HK-2 (cell line): ENCODE data around the gene ARHGAP5.
"Not testable (repeated sequence)": the region's sequence is repeated elsewhere in the genome, so short reads cannot be mapped to it uniquely, and the experiment has no call there.

ENCODE experiments used
- DNase-seq: peaks from one replicate; pipeline ENCODE4 v3.0.0-alpha.2; 2018; ENCODE audit not compliant: unreplicated experiment

ARHGAP5 gene

GRCh38 chr14:32109676-32110547 is 32.8 kb downstream of the ARHGAP5 start:
- no peak for DNase-seq

- DNase-seq: no peak
These were observed 33.4 kb downstream of the ARHGAP5 start for GRCh38 chr14:32110548-32110896.

DNA sequence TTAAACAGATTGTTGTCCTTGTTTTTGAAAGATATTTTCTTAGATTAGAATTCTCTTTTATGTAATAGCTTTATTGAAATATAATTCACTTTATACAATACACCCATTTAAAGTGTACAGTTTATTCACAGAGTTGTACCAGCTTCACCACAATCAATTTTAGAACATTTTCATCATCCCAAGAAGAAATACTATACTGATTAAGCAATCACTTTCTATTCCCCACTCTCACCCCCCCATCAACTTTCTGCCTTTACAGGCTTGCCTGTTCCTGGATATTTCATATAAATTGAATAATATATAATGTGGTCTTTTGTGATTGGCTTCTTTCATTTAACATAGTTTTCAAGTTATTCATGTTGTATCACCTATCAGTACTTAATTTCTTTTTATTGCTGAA is 44.4 kb downstream of the ARHGAP5 start:
- DNase-seq: no peak

GRCh38 chr14:32121948-32122347 is 44.8 kb downstream of the ARHGAP5 start:
- DNase-seq: no peak

DNA sequence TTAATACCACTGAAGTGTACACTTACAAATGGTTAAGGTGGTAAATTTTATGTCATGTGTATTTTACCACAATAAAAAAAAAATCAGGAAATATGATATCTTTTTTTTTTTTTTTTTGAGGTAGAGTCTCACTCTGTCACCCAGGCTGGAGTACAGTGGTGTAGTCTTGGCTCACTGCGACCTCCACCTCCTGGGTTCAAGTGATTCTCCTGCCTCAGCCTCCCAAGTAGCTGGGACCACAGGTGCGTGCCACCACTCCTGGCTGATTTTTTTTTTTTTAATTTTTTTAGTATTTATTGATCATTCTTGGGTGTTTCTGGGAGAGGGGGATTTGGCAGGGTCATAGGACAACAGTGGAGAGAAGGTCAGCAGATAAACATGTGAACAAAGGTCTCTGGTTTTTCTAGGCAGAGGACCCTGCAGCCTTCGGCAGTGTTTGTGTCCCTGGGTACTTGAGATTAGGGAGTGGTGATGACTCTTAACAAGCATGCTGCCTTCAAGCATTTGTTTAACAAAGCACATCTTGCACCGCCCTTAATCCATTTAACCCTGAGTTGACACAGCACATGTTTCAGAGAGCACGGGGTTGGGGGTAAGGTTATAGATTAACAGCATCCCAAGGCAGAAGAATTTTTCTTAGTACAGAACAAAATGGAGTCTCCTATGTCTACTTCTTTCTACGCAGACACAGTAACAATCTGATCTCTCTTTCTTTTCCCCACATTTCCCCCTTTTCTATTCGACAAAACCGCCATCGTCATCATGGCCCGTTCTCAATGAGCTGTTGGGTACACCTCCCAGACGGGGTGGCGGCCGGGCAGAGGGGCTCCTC is 50.0 kb downstream of the ARHGAP5 start:
- DNase-seq: not testable (repeated sequence)

DNA sequence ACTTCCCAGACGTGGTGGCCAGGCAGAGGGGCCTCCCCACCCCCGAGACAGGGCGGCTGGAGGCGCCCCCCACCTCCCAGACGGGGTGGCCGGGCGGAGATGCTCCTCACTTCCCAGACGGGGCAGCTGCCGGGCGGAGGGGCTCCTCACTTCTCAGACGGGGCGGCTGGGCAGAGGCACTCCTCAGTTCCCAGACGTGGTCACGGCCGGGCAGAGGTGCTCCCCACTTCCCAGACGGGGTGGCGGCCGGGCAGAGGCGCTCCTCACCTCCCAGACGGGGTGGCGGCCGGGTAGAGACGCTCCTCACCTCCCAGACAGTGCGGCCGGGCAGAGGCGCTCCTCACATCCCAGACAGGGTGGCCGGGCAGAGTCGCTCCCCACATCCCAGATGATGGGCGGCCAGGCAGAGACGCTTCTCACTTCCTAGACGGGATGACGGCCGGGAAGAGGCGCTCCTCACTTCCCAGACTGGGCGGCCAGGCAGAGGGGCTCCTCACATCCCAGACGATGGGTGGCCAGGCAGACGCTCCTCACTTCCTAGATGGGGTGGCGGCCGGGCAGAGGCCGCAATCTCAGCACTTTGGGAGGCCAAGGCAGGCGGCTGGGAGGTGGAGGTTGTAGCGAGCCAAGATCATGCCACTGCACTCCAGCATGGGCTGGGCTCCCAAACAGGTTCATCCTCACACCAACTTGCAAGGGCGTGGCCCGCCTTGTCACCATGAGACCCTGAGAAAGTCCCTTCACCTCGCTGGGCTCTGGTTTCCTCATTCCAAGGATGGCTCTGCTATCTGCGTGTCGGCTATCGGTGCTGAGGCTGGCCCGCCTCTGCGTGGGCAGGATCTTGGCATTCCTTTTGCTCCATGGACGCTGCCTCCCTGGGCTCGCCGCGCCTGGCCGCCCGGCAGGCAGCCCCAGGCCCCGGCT is 50.9 kb downstream of the ARHGAP5 start:
- peak; percentile 34 for DNase-seq

DNA sequence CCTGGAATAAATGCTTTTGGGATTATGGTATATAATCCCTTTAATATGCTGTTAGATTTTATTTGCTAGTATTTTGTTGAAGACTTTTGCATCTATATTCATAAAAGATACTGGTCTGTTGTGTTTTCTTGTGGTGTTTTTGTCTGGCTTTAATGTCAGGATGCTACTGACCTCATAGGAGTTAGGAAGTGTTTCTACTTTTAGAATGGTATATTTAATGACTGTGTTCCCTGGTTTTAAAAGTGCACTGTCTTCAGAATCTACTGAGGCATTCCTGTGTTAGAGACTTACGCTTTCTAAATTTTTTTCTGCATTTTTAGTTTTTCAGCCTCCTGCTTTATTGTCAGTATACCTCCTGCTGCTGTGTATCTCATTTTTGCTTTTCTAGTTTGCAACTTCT is 51.6 kb downstream of the ARHGAP5 start:
- DNase-seq: no peak

GRCh38 chr14:32129124-32129523 is 52.0 kb downstream of the ARHGAP5 start:
- DNase-seq: no peak

- not testable (repeated sequence) for DNase-seq
These were observed 54.6 kb downstream of the ARHGAP5 start for GRCh38 chr14:32131689-32132088.

DNA sequence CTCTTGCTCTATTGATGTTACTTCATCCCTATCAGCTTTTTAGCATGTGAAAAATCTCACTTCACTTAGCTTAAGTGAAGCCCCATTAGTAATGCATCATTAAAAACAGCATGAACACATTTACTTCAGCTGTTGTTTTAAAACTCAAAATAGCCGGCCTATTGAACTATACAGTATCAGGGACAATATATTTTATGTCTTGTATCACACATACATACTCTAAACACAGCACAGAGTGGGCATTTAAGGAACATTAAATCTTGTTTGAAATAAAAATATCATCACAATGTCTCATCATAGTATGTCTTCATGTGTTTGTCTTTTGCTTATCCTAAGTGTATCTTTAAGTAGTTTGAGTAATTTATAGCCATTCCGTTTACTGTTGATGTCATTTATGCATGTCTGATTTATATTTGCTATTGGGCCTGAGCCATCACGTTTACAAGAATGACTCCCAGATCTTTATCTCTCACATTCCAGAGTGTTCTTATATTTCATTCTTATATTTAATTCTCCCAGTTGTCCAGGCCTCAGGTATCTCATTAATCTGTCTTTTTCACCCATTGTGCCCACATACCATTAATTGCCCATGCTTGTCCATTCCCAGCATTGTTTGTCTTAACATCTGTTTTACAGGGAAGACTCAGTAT is 57.5 kb downstream of the ARHGAP5 start:
- no peak for DNase-seq

GRCh38 chr14:32136027-32136825 is 59.1 kb downstream of the ARHGAP5 start:
- DNase-seq: no peak

DNA sequence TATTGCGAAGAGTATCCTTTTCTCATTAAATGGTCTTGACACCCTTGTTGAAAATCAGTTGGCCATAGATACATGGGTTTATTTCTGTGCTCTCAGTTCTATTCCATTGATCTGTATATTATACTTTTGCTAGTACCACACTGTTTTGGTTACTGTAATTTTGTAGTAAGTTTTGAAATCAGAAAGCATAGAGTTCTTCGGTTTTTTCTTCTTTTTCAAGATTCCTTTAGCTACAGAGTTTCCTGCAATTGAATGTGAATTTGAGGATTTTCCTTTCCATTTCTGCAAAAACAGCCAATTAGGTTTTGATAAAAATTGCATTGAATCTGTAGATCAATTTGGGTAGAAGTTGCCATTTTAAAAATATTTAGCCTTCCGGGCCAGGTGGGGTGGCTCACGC is 60.2 kb downstream of the ARHGAP5 start:
- no peak for DNase-seq

DNA sequence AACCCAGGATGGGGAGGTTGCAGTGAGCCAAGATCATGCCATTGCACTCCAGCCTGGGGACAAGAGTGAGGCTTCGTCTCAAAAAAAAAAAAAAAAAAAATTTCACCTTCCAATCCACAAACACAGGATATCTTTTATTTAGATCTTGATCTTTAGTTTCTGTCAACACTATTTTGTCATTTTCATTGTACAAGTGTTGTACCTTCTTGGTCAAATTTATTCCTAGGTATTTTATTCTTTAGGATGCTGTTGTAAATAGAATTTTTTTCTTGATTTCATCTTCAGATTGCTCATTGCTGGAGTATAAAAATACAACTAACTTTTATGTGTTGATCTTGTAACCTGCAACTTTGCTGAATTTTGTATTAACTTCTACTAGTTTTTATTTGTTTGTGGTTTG is 60.8 kb downstream of the ARHGAP5 start:
- no peak for DNase-seq

GRCh38 chr14:32142341-32142740 is 65.2 kb downstream of the ARHGAP5 start:
- no peak for DNase-seq

GRCh38 chr14:32142754-32143437 is 65.8 kb downstream of the ARHGAP5 start:
- no peak for DNase-seq

DNA sequence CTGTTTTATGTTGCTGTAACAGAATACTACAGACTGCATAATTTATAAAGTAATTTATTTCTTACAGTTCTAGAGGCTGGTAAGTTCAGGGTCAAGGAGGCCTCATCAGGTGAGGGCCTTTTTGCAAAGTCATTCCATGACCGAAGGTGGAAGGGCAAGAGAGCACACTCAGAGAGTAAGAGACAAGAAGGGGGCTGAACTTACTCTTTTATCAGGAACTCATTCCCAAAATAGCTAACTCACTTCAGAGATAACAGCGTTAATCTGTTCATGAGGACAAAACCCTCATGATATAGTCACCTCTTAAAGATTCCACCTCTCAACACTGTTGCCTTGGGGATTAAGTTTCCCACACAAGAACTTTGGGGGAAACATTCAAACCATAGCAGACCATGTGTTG is 73.3 kb downstream of the ARHGAP5 start:
- no peak for DNase-seq

DNA sequence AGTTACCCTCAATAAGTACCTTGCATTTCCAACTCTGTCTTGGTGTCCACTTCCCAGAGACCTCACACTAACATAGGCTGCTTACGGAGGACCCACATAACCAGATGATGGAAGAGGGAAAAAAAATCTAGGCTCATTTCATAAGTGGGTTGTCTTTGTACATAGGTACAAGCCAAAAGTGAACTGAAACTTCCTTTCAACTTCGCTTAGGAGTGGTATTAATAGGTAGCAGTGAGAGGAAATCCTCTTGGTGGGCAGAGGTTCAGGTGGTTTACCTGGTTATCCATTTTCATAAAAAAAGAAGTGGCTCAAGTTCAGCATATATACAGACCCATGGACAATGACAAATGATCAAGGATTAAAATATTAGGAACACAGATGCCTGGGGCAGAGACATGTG is 88.9 kb downstream of the ARHGAP5 start:
- no peak for DNase-seq

GRCh38 chr14:32166924-32167323 is 89.8 kb downstream of the ARHGAP5 start:
- DNase-seq: no peak

DNA sequence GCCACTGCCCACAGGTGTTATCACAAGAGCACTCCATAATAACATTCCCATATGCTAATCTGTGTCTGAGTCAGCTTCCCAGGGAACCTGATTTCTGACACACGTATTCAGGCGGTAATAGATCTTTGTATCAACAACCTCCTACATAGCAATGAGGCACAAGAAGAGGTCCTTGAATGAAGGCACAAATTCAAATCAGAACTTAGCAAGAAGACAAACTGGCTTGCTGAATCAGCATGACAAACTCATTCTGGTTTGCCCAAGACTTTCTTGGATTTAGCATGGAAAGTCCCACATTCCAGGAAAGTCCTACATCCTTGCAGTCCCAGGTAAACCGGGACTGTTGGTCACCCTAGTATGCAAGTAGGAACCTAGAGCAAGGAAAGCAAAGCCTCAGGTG is 90.8 kb downstream of the ARHGAP5 start:
- no peak for DNase-seq

DNA sequence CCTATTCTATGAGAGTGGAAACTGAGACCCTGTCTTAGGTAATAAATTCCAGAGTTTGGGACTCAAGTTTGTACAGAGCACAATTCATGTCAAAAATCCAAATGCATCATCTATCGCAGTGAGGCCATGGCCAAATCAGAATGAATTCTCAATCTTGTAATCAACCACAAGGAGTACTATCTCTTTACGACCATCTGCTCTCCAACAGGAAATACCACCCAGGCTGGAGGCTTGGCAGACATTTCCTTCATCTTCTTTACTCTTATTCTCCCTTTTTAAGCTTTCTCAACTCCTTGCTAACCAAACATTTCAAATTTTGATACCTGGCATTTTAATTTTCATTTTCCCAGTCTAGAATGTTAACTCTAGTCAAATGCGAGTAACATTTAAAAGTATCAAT is 92.1 kb downstream of the ARHGAP5 start:
- DNase-seq: no peak
